HG03280 (cell line): ENCODE data around the gene CCDC85C.

Experiments
- ATAC-seq: cut with Tn5 transposase; IDR thresholded peaks from one replicate; pipeline ENCODE4 v1.9.1; 2021; ENCODE audit warnings: mild to moderate bottlenecking, moderate library complexity; ENCODE audit not compliant: unreplicated experiment

Gene CCDC85C

GRCh38 chr14:99574099-99574880 lies 29.7 kb downstream of the CCDC85C start:
- ATAC-seq = no peak

- ATAC-seq = no peak
These were observed 30.4 kb downstream of the CCDC85C start for GRCh38 chr14:99573436-99574098.

GRCh38 chr14:99573000-99573330 lies 31.0 kb downstream of the CCDC85C start:
- no peak for ATAC-seq

- no peak for ATAC-seq
These were observed 31.6 kb downstream of the CCDC85C start for GRCh38 chr14:99572173-99572999.

- ATAC-seq = no peak
These were observed 32.6 kb downstream of the CCDC85C start for GRCh38 chr14:99571303-99571986.

GRCh38 chr14:99570544-99571302 lies 33.3 kb downstream of the CCDC85C start:
- ATAC-seq = no peak

- ATAC-seq = no peak
These were observed 34.1 kb downstream of the CCDC85C start for GRCh38 chr14:99569725-99570543.

GRCh38 chr14:99568567-99569560 lies 35.1 kb downstream of the CCDC85C start:
- no peak for ATAC-seq

- no peak for ATAC-seq
These were observed 37.3 kb downstream of the CCDC85C start for GRCh38 chr14:99566390-99567354.

GRCh38 chr14:99566009-99566389 lies 38.0 kb downstream of the CCDC85C start:
- ATAC-seq = no peak

- no peak for ATAC-seq
These were observed 38.6 kb downstream of the CCDC85C start for GRCh38 chr14:99565383-99565782.

- no peak for ATAC-seq
These were observed 39.1 kb downstream of the CCDC85C start for GRCh38 chr14:99564926-99565259.

GRCh38 chr14:99564256-99564925 lies 39.6 kb downstream of the CCDC85C start:
- no peak for ATAC-seq

- ATAC-seq = no peak
These were observed 40.3 kb downstream of the CCDC85C start for GRCh38 chr14:99563749-99564129.

- no peak for ATAC-seq
These were observed 40.9 kb downstream of the CCDC85C start for GRCh38 chr14:99562856-99563748.

- no peak for ATAC-seq
These were observed 42.1 kb downstream of the CCDC85C start for GRCh38 chr14:99561864-99562263.
